ENCODE measurements around the gene RANBP9.

RANBP9 gene

GRCh38 chr6:13605634-13606033 lies 106.0 kb downstream of the RANBP9 start:
- H3K27ac ChIP-seq: no peak overlapping the region
- TF ChIP-seq ZFX (IDR thresholded peaks at IDR 0.05) (no peak), CTCF (conservative IDR thresholded peaks at IDR 0.05) (no peak)

GRCh38 chr6:13604546-13605416 lies 106.9 kb downstream of the RANBP9 start:
- H3K27ac ChIP-seq: no peak overlapping the region
- TF ChIP-seq ZFX (IDR thresholded peaks at IDR 0.05) (no peak), CTCF (conservative IDR thresholded peaks at IDR 0.05) (no peak)

DNA sequence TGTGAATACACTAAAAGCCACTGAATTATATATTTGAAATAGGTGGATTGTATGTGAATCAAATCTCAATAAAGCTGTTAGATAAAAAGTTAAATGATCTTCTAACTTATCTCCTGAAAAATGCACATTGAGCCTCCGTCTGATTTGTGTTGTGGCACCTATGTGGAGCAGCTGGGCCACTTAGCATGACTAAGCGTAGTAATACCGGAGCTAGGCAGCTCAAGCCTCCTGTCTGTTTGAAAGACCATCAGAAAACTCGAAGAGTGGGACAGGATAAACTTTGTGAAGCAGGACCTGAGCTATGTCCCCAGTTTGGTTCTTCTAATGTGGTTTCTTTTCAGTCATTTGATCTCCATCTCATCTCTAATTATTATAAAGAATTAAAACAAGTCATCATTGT lies 107.5 kb downstream of the RANBP9 start:
- TF ChIP-seq CTCF (conservative IDR thresholded peaks at IDR 0.05) (no peak), ZFX (IDR thresholded peaks at IDR 0.05) (no peak)
- no peak overlapping the region for H3K27ac ChIP-seq

- no peak for TF ChIP-seq ZFX (IDR thresholded peaks at IDR 0.05)
- no peak for TF ChIP-seq CTCF (conservative IDR thresholded peaks at IDR 0.05)
- no peak overlapping the region for H3K27ac ChIP-seq
These were observed 111.6 kb downstream of the RANBP9 start for GRCh38 chr6:13600036-13600435.

DNA sequence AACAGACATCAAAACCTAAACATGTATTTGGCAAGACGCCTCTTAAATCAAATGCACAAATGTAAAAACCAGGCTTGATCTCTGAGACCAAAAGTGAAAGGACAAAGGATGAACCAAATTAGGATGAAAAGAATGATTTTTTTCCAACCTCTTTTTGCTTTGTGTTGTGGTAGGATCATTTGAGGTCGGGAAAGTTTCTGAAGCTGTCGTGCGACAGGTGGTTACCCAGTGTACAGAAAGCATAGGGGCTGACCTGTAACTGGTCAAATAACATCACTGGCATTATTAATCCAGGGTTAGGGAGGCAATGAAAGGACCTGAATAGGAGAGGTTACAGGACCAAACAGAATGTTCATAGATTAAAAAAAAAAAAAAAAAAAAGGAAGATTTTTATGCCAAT lies 114.6 kb downstream of the RANBP9 start:
- TF ChIP-seq CTCF (conservative IDR thresholded peaks at IDR 0.05) (no peak), ZFX (IDR thresholded peaks at IDR 0.05) (no peak)
- no peak overlapping the region for H3K27ac ChIP-seq

GRCh38 chr6:13593720-13594119 lies 117.9 kb downstream of the RANBP9 start:
- no peak overlapping the region for H3K27ac ChIP-seq
- TF ChIP-seq ZFX (IDR thresholded peaks at IDR 0.05) (no peak), CTCF (conservative IDR thresholded peaks at IDR 0.05) (no peak)

DNA sequence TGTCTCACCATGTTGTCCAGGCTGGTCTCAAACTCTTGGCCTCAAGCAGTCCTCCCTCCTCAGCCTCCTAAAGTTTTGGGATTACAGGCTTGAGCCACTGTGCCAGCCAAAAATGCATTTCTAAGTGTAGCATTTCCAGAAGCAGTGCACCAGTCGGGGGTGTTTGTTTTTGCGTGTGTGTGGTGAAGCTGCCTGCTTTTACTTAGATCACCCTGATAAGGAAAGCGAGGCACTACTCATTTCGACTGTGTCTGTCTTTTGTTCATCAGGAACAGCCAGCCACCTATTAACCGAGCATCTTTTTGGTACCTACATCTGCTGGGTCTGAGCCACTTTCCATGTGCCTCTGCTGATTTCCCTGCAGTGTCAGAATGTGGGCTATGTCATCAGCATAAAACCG lies 118.5 kb downstream of the RANBP9 start:
- H3K27ac ChIP-seq: no peak overlapping the region
- TF ChIP-seq ZFX (IDR thresholded peaks at IDR 0.05) (no peak), CTCF (conservative IDR thresholded peaks at IDR 0.05) (no peak)

Measured in C4-2B (cell line).